Gastrocnemius medialis (tissue), 4 donors: ENCODE data around the gene SATB2.

Experiments used
- POLR2A ChIP-seq, 2 donors: fragments of 450-650 bp; IDR thresholded peaks; one replicate each; pipeline ENCODE4 v1.6.1; 2017; ENCODE audit warnings: antibody characterized with exemption in 2 of 2, mild to moderate bottlenecking in 2 of 2, moderate library complexity in 2 of 2
- TF ChIP-seq, protein P1 (sequence below), 5 experiments: fragments of 450-650 bp in 3 of 5; fragments of 200-600 bp in 2 of 5; sonication (generic) in 2 of 5; IDR thresholded peaks in 4 of 5; conservative IDR thresholded peaks in 1 of 5; 1 replicate in 4 of 5; 2 replicates in 1 of 5; pipeline ENCODE4 v1.5.1; 2016 to 2019; ENCODE audit warnings: antibody characterized with exemption in 5 of 5, mild to moderate bottlenecking in 3 of 5, moderate library complexity in 3 of 5

DNA sequence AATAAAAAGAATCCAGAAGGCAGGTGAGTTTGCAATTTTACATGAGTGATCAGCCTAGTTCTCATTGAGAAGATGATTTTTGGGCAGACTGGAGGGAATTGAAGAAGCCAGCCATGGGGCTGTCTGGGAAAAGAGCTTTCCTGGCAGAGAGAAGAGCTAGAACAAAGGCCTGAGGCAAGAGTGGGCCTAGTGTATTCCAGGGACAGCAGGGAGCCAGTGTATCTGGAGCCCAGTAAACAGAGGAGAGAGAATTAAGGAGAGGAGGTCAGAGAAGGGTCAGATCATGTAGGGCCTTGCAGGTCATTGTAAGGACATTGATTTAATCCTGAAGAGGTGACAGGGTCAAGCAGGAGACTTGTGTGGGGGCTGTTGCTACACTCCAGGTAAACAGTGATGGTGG lies 195.8 kb downstream of the SATB2 start:
- TF ChIP-seq, protein P1, sequence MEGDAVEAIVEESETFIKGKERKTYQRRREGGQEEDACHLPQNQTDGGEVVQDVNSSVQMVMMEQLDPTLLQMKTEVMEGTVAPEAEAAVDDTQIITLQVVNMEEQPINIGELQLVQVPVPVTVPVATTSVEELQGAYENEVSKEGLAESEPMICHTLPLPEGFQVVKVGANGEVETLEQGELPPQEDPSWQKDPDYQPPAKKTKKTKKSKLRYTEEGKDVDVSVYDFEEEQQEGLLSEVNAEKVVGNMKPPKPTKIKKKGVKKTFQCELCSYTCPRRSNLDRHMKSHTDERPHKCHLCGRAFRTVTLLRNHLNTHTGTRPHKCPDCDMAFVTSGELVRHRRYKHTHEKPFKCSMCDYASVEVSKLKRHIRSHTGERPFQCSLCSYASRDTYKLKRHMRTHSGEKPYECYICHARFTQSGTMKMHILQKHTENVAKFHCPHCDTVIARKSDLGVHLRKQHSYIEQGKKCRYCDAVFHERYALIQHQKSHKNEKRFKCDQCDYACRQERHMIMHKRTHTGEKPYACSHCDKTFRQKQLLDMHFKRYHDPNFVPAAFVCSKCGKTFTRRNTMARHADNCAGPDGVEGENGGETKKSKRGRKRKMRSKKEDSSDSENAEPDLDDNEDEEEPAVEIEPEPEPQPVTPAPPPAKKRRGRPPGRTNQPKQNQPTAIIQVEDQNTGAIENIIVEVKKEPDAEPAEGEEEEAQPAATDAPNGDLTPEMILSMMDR (IDR thresholded peaks at IDR 0.05 in 4 of 5, conservative IDR thresholded peaks at IDR 0.05 in 1 of 5): no peak
- TF ChIP-seq POLR2A (IDR thresholded peaks at IDR 0.05): no peak
